ENCODE data around the gene NTRK3.

Gene NTRK3

GRCh38 chr15:87818756-87819155 is 437.8 kb downstream of the NTRK3 start:
- DNase-seq (ENCODE audit: low spot score), result no peak

- DNase-seq (ENCODE audit: low spot score), result no peak
Measured at GRCh38 chr15:87817553-87817952, 439.0 kb downstream of the NTRK3 start.

- peak; percentile 25 for DNase-seq (ENCODE audit: low spot score)
Measured at GRCh38 chr15:87816811-87817210, 439.7 kb downstream of the NTRK3 start.

GRCh38 chr15:87816016-87816415 is 440.5 kb downstream of the NTRK3 start:
- DNase-seq (ENCODE audit: low spot score), result no peak

Data from COLO829 (cell line).